ENCODE data around the gene CENPU.

Gene CENPU

GRCh38 chr4:184649026-184649970 lies 84.6 kb downstream of the CENPU start, which contains the start of the genes CASP3 and PRIMPOL:
CASP3 (minus strand) TSS chr4:184649447; CDS start chr4:184638453, 10,994 bp downstream.
PRIMPOL (plus strand) TSS chr4:184649738; CDS start chr4:184657141, 7,403 bp downstream.
- WGBS: 1% methylated on average over 73 of the region's 90 CpGs
- Histone ChIP-seq H2BK15ac (ENCODE audit: low read depth, poor library complexity, severe bottlenecking) (peak within 1 kb of the TSS; percentile 77), H3K27ac (ENCODE audit: low read length, poor library complexity, severe bottlenecking) (peak within 1 kb of the TSS; percentile 84)

DNA sequence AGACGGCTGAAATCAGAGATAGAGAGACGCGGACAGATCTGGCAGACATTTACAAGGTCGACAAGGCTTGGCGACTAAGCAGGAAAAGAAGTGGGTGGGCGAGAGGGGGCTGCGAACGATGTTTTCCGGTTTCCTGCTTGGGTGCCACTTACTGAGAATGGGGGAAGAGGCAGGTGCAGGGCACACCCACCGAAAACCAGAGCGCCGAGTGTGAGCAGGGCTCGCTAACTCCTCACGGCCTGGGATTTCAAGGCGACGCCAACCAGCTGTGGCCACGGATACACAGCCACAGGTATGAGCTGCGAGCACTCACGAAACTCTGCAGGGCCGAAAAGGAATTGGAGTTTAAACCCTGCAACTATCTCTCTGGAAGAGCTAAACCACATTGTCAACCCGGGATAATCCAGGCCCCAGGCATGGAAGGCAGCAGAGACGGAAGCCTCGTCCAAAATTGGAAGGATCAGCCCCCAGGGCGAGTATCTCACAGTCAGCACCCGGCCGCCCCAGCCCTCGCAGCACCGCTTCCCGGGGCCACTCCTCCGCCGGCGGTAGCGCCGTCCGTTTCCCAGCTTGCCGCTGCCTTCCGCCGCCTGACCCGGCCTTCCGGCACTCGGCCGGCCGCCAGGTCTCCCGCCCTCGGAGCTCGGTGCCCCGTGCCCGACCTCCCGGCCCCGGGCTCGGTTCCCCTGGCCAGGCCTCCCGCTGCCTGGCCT lies 85.4 kb downstream of the CENPU start:
- Histone ChIP-seq H3K79me1 (replicated peaks; ENCODE audit: low read length, poor library complexity, severe bottlenecking) (peaks cover 8% of the 10 kb centered on the region), H3K27ac (ENCODE audit: low read length, poor library complexity, severe bottlenecking) (peak overlapping the region; percentile 64), H3K9ac (ENCODE audit: low read length) (peak overlapping the region; percentile 92), H3K14ac (ENCODE audit: low read length in 2 of 2) (peak overlapping the region in 1 of 2 experiments; percentile 13), H2BK15ac (ENCODE audit: low read depth, poor library complexity, severe bottlenecking) (peak overlapping the region; percentile 77), H3K27me3 (ENCODE audit: control insufficient read depth in 1 of 2, insufficient read depth in 1 of 2, low read length in 2 of 2) (no peaks in the 10 kb centered on the region), H2BK12ac (ENCODE audit: low read length in 2 of 2) (peak overlapping the region in 1 of 2 experiments; percentile 68), H4K91ac (ENCODE audit: low read length) (peak overlapping the region; percentile 29), H2AK5ac (ENCODE audit: low read length, severe bottlenecking) (no peak overlapping the region), H3K4me3 (ENCODE audit: insufficient read depth in 1 of 2, low read depth in 1 of 2, low read length in 2 of 2) (peak overlapping the region; percentile 90 to 96), H3K4me2 (ENCODE audit: low read length, poor library complexity, severe bottlenecking) (peak overlapping the region; percentile 71), H3K9me3 (ENCODE audit: control insufficient read depth, low read length) (no peaks in the 10 kb centered on the region), H2BK5ac (ENCODE audit: low read depth, low read length, poor library complexity, severe bottlenecking) (peak overlapping the region; percentile 0), H3K18ac (ENCODE audit: low read depth in 1 of 2, low read length in 2 of 2) (peak overlapping the region; percentile 10 to 93), H2BK120ac (ENCODE audit: low read depth, low read length) (peak overlapping the region; percentile 75), H3K4me1 (ENCODE audit: control insufficient read depth, insufficient read depth, low read depth, low read length) (peaks cover 4% of the 10 kb centered on the region), H3K36me3 (ENCODE audit: control insufficient read depth in 1 of 2, insufficient read depth in 2 of 2, low read depth in 1 of 2, low read length in 2 of 2) (peaks cover 5 to 24% of the 10 kb centered on the region in 2 experiments), H2AFZ (ENCODE audit: low read depth, low read length) (peak overlapping the region; percentile 18), H4K8ac (ENCODE audit: low read length) (peak overlapping the region; percentile 67), H3K4ac (ENCODE audit: low read depth in 1 of 2, low read length in 2 of 2) (peak overlapping the region; percentile 68 to 88), H3K23ac (ENCODE audit: low read length in 2 of 2) (peak overlapping the region in 1 of 2 experiments; percentile 46)
- WGBS: under 1% methylated on average over 49 of the region's 52 CpGs
- peak; percentile 60 for DNase-seq

More at GRCh38 chr4:184649026-184649970, 84.6 kb downstream of the CENPU start, which contains the start of the genes CASP3 and PRIMPOL:
- Histone ChIP-seq H3K4me1 (ENCODE audit: control insufficient read depth, insufficient read depth, low read depth, low read length) (peaks cover 4% of the 10 kb centered on the region), H3K27me3 (ENCODE audit: control insufficient read depth in 1 of 2, insufficient read depth in 1 of 2, low read length in 2 of 2) (no peaks in the 10 kb centered on the region), H3K18ac (ENCODE audit: low read depth in 1 of 2, low read length in 2 of 2) (peak within 1 kb of the TSS; percentile 17 to 93), H2BK5ac (ENCODE audit: low read depth, low read length, poor library complexity, severe bottlenecking) (peak within 1 kb of the TSS; percentile 83), H3K4ac (ENCODE audit: low read depth in 1 of 2, low read length in 2 of 2) (peak within 1 kb of the TSS; percentile 84 to 88), H3K9me3 (ENCODE audit: control insufficient read depth, low read length) (no peaks in the 10 kb centered on the region), H4K8ac (ENCODE audit: low read length) (peak within 1 kb of the TSS; percentile 67), H3K14ac (ENCODE audit: low read length in 2 of 2) (peak within 1 kb of the TSS in 1 of 2 experiments; percentile 73), H3K4me3 (ENCODE audit: insufficient read depth in 1 of 2, low read depth in 1 of 2, low read length in 2 of 2) (peak within 1 kb of the TSS; percentile 90 to 96), H3K36me3 (ENCODE audit: control insufficient read depth in 1 of 2, insufficient read depth in 2 of 2, low read depth in 1 of 2, low read length in 2 of 2) (peaks cover 5 to 24% of the 10 kb centered on the region in 2 experiments), H3K4me2 (ENCODE audit: low read length, poor library complexity, severe bottlenecking) (peak within 1 kb of the TSS; percentile 84), H3K23ac (ENCODE audit: low read length in 2 of 2) (peak within 1 kb of the TSS in 1 of 2 experiments; percentile 46), H3K79me1 (replicated peaks; ENCODE audit: low read length, poor library complexity, severe bottlenecking) (peaks cover 8% of the 10 kb centered on the region), H2AFZ (ENCODE audit: low read depth, low read length) (peak within 1 kb of the TSS; percentile 79), H2BK12ac (ENCODE audit: low read length in 2 of 2) (peak within 1 kb of the TSS in 1 of 2 experiments; percentile 68), H3K9ac (ENCODE audit: low read length) (peak within 1 kb of the TSS; percentile 92), H4K91ac (ENCODE audit: low read length) (peak within 1 kb of the TSS; percentile 86), H2AK5ac (ENCODE audit: low read length, severe bottlenecking) (peak within 1 kb of the TSS; percentile 3), H2BK120ac (ENCODE audit: low read depth, low read length) (peak within 1 kb of the TSS; percentile 75)
- DNase-seq: peak; percentile 95

- Histone ChIP-seq H3K27me3 (ENCODE audit: control insufficient read depth in 1 of 2, insufficient read depth in 1 of 2, low read length in 2 of 2) (no peaks in the 10 kb centered on the region), H4K91ac (ENCODE audit: low read length) (no peak overlapping the region), H3K14ac (ENCODE audit: low read length in 2 of 2) (no peak overlapping the region), H3K9me3 (ENCODE audit: control insufficient read depth, low read length) (no peaks in the 10 kb centered on the region), H3K18ac (ENCODE audit: low read depth in 1 of 2, low read length in 2 of 2) (peak overlapping the region in 1 of 2 experiments; percentile 93), H3K23ac (ENCODE audit: low read length in 2 of 2) (no peak overlapping the region), H2BK5ac (ENCODE audit: low read depth, low read length, poor library complexity, severe bottlenecking) (peak overlapping the region; percentile 0), H3K4ac (ENCODE audit: low read depth in 1 of 2, low read length in 2 of 2) (no peak overlapping the region), H3K4me2 (ENCODE audit: low read length, poor library complexity, severe bottlenecking) (peak overlapping the region; percentile 71), H3K4me3 (ENCODE audit: insufficient read depth in 1 of 2, low read depth in 1 of 2, low read length in 2 of 2) (peak overlapping the region; percentile 90 to 96), H2BK120ac (ENCODE audit: low read depth, low read length) (no peak overlapping the region), H4K8ac (ENCODE audit: low read length) (no peak overlapping the region), H2AK5ac (ENCODE audit: low read length, severe bottlenecking) (no peak overlapping the region), H3K36me3 (ENCODE audit: control insufficient read depth in 1 of 2, insufficient read depth in 2 of 2, low read depth in 1 of 2, low read length in 2 of 2) (peaks cover 5 to 24% of the 10 kb centered on the region in 2 experiments), H3K79me1 (replicated peaks; ENCODE audit: low read length, poor library complexity, severe bottlenecking) (peaks cover 8% of the 10 kb centered on the region), H3K27ac (ENCODE audit: low read length, poor library complexity, severe bottlenecking) (peak overlapping the region; percentile 64), H2AFZ (ENCODE audit: low read depth, low read length) (no peak overlapping the region), H3K9ac (ENCODE audit: low read length) (peak overlapping the region; percentile 92), H2BK15ac (ENCODE audit: low read depth, poor library complexity, severe bottlenecking) (no peak overlapping the region), H2BK12ac (ENCODE audit: low read length in 2 of 2) (no peak overlapping the region), H3K4me1 (ENCODE audit: control insufficient read depth, insufficient read depth, low read depth, low read length) (peaks cover 2% of the 10 kb centered on the region)
- under 1% methylated on average over 6 of the region's 6 CpGs for WGBS
- DNase-seq: peak; percentile 49
Measured at GRCh38 chr4:184648054-184648312, 85.9 kb downstream of the CENPU start.
